ENCODE measurements around the gene NAGK.
"Not testable (repeated sequence)": the region's sequence is repeated elsewhere in the genome, so short reads cannot be mapped to it uniquely, and the experiment has no call there.

Gene NAGK

GRCh38 chr2:71070294-71071093, 2.0 kb downstream of the NAGK start:
- no peak for DNase-seq

GRCh38 chr2:71071681-71072398, 3.4 kb downstream of the NAGK start:
- peak; percentile 67 for DNase-seq

GRCh38 chr2:71072492-71072891, 4.0 kb downstream of the NAGK start:
- no peak for DNase-seq

GRCh38 chr2:71073475-71073874, 5.0 kb downstream of the NAGK start:
- DNase-seq: no peak

- no peak for DNase-seq
These were observed 6.5 kb downstream of the NAGK start for GRCh38 chr2:71074893-71075395.

- DNase-seq: no peak
These were observed 10.2 kb downstream of the NAGK start for GRCh38 chr2:71078624-71079023.

- peak; percentile 76 for DNase-seq
These were observed 14.2 kb downstream of the NAGK start for GRCh38 chr2:71082402-71083252.

- not testable (repeated sequence) for DNase-seq
These were observed 14.8 kb downstream of the NAGK start for GRCh38 chr2:71083297-71083696.

GRCh38 chr2:71083752-71084312, 15.4 kb downstream of the NAGK start:
- DNase-seq: not testable (repeated sequence)

- not testable (repeated sequence) for DNase-seq
These were observed 17.0 kb downstream of the NAGK start for GRCh38 chr2:71085325-71086003.

- DNase-seq: not testable (repeated sequence)
These were observed 21.0 kb downstream of the NAGK start for GRCh38 chr2:71089475-71089874.

- DNase-seq: not testable (repeated sequence)
These were observed 23.4 kb downstream of the NAGK start for GRCh38 chr2:71091808-71092207.

- not testable (repeated sequence) for DNase-seq
These were observed 24.2 kb downstream of the NAGK start for GRCh38 chr2:71092491-71093260.

- DNase-seq: peak; percentile 60
These were observed 31.9 kb downstream of the NAGK start for GRCh38 chr2:71100195-71100964.

GRCh38 chr2:71101656-71102055, 33.2 kb downstream of the NAGK start:
- no peak for DNase-seq

GRCh38 chr2:71102981-71103681, 34.7 kb downstream of the NAGK start:
- no peak for DNase-seq

- no peak for DNase-seq
These were observed 35.4 kb downstream of the NAGK start for GRCh38 chr2:71103809-71104208.

- not testable (repeated sequence) for DNase-seq
These were observed 38.0 kb downstream of the NAGK start for GRCh38 chr2:71106463-71106862.

GRCh38 chr2:71108091-71108490, 39.6 kb downstream of the NAGK start:
- DNase-seq: no peak

- DNase-seq: no peak
These were observed 45.4 kb downstream of the NAGK start for GRCh38 chr2:71113843-71114242.
